Activated T-cell treated with anti-CD3 and anti-CD28 coated beads, Interleukin-2, amount 50 U/mL, for 1 hour (primary cell): Measurements from ENCODE around the gene COMT.

ENCODE experiments used
- DNase-seq: peaks from one replicate; pipeline ENCODE4 v3.0.0-alpha.2; 2020

Gene COMT

DNA sequence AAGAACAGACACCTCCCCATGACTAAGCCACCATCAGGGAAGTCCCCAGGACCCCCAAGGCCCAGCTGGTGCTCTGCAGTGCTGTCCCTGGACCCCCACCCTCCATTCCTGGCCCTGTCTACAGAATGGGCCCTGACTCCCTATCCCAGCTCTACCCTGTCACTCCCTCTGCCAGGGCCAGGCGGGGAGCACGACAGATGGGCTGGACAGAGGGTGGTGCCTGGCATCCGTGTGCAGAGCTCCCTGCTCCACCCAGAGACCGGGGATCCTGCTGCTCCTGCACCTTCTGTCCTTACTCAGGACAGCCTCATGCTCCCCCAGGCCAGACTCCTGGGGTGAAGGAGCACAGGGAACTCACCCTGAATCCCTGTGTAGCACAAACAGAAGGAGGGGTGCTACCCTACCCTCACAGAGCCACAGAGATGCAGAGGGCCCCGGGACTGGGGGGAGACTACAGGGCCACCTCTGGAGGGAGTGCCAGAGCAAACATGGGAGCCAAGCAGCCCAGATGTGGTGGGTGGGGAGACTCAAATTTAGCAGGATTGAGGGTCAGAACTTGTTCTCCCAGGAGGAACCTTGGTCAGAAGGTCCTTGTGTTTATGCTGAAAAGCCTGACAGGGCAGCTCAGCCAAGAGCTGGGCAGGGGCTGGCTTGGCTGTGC, 73.1 kb downstream of the COMT start:
- DNase-seq = no peak

DNA sequence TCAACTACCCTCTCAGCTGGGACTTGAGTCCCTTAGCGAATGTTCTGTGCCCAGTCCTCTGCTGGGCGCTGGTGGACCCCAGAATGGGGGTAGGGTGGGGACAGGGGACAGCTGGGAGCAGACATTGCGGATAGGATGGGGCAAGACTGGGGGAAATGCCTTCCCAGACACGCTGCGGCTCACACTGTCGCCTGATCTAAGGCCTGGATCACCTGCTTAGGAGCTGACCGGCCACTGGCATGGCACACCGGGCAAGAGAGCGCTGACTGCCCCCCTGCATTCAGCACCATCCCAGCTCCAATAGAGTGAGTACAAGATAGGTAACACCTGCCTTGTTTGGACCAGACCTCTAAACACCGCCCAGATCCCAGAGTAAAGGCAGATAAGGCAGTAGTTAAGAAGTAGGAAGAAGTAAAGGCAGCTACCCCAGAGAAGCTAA, 73.6 kb downstream of the COMT start:
- DNase-seq = no peak

DNA sequence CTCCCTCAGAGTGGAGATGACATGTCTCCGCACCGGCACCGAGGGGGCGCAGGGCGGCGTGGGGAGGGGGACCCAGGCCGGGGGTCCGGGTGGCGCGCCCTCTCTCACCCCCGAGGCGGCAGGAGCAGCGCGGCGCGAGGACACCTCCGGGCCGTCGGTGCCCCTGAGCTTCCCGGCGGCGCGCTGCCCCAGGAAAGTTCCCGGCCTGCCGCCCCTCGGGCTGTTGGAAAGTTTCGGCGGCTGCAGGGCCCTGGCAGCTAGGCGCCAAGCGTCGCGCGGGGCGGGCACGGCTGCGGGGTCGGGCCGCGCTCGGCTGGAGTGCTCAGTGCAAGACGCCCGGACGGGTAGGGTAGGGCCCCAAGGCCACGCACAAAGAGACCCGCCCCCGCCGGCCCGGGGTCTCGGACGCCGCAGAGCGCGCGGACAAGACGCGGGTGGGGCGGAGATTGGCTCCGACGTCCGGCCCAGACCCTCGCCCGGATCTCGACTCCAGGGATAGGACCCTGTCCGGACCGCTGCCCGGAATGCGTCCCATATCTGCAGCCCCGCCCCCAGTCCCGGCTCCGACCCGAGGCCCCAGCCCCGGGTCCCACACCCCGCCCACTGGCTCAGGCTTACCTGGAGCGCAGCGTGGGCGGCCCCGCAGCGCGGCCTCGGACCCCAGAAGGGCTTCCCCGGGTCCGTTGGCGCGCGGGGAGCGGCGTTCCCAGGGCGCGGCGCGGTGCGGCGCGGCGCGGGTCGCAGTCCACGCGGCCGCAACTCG, 74.6 kb downstream of the COMT start:
- peak; percentile 50 for DNase-seq

DNA sequence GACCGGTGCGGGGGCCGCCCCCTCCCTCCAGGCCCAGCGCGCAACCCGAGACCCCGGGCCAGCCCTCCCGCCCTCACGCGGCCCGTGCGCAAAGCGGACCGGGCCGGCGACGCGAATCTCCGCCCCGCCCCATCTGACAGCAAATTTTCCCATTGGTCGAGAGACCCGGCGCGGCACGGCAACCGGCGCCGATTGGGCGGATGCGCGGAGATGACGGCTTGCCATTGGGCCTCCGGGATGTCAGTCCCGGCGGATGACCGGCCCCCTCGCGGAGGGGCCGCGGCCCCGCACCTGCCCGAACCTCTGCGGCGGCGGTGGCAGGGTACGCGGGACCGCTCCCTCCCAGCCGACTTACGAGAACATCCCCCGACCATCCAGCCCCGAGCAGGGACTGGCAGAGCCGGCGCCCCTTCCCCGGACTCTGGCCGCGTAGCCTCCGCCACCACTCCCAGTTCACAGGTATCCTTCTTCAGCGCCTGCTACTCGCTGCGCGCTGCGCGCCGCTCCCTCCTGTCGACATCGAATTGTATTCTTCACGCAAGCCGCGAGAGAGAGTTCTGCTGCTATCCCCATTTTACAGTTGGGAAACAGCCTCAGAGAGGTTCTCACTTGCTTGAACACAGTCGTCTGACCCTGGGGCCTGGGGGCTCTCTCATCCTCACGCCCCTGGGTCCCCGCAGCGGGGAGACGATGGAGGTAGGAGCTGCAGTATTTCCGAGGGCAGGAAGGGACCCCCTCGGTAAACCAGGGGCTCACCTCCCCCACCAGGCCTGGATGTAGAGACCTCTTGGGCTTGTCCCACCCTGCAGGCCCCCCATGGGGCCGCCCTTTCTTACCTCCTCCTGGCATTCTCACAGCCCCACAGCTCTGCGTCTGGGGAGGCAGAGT, 75.4 kb downstream of the COMT start, which contains the start of gene ARVCF:
ARVCF (minus strand) TSS at position 90 of the 888 bp plus-strand sequence. CDS start 26,029 bp downstream, outside the sequence.
- peak; percentile 95 for DNase-seq

DNA sequence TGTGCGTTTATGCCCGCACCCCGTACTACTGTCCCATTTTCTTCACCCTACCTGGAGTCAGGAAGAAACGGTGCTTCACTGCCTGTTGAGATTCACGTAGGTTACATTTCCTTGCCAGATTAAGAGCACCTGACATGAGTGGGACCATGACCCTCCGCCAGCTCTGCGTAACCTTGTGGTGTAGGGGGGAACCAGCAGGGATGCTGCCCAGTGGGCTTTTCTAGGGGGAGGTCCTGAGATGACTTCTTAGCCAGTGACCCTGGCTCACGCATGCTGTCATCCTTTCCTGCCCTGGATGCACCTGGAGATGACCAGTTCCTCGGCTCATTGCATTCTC, 76.0 kb downstream of the COMT start:
- no peak for DNase-seq

DNA sequence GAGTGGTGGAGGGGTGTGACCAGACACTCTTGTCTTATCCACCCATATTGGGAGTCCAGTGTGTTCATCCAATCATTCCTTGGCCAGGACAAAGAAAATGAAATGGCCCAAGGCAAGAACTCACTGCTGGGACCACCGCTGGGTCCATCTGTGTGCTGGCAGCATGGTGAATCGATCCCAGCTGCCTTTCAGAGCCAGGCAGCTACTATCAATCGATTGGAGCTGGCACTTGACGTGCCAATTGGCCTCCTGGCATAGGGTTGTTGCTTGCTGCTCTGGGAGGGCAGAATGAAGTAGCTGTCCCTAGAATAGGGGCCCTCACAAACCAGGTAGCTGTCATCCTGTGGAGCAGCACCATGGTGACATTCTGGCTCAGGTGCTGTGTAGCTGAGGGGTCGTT, 76.4 kb downstream of the COMT start:
- DNase-seq = no peak
